Breast epithelium (tissue), 3 donors: ENCODE data around the gene C2orf49.

ENCODE experiments used
- POLR2A ChIP-seq: fragments of 450-650 bp; IDR thresholded peaks from one replicate; pipeline ENCODE4 v1.6.1; 2016; ENCODE audit warnings: antibody characterized with exemption, mild to moderate bottlenecking, moderate library complexity
- TF ChIP-seq, protein P1 (sequence below), 3 donors: fragments of 450-650 bp; IDR thresholded peaks; one replicate each; pipeline ENCODE4 v1.5.1; 2016 to 2017; ENCODE audit warnings: antibody characterized with exemption in 3 of 3, mild to moderate bottlenecking in 3 of 3, moderate library complexity in 3 of 3

DNA sequence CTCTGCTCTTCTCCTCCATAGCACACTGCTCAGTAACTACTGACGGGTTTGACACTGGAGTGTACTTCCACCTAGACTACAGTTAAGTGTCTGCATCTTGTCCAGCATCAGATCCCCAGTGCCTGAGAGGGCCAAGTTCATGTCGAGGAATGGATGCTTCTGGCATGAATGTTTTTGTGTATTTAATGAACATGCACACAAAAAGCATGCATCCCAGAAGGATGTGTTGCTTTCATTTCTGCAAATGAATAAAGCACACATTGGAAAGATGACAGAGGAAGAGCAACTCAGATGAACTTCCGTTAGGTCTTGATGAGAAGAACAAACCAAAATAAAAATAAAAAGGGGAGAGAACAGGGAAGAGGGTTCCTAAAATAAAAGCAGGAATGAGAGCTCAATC is 27.9 kb downstream of the C2orf49 start:
- TF ChIP-seq, protein P1, sequence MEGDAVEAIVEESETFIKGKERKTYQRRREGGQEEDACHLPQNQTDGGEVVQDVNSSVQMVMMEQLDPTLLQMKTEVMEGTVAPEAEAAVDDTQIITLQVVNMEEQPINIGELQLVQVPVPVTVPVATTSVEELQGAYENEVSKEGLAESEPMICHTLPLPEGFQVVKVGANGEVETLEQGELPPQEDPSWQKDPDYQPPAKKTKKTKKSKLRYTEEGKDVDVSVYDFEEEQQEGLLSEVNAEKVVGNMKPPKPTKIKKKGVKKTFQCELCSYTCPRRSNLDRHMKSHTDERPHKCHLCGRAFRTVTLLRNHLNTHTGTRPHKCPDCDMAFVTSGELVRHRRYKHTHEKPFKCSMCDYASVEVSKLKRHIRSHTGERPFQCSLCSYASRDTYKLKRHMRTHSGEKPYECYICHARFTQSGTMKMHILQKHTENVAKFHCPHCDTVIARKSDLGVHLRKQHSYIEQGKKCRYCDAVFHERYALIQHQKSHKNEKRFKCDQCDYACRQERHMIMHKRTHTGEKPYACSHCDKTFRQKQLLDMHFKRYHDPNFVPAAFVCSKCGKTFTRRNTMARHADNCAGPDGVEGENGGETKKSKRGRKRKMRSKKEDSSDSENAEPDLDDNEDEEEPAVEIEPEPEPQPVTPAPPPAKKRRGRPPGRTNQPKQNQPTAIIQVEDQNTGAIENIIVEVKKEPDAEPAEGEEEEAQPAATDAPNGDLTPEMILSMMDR (IDR thresholded peaks at IDR 0.05): no peak
- TF ChIP-seq POLR2A: no peak
